H1 (cell line): Measurements from ENCODE around the gene XAGE5. TPM values are rescaled to one million over a fixed set of nuclear protein-coding genes. Genes with fewer than 3 reads are reported as not detected.

ENCODE experiments used
- CTCF ChIA-PET: fragments of 300-600 bp; sonication (Branson Sonifier 250); formaldehyde crosslinking; loops from one replicate; lab custom pipeline; 2021; ENCODE audit not compliant: partially characterized antibody; lab: Charles Lee
- POLR2A ChIA-PET: fragments of 300-600 bp; sonication (Branson Sonifier 250); formaldehyde crosslinking; loops from one replicate; lab custom pipeline; 2021; ENCODE audit warnings: inconsistent platforms; ENCODE audit not compliant: partially characterized antibody; lab: Charles Lee
- DNase-seq, 2 experiments: peaks; one replicate each; pipeline versions ENCODE4 v3.0.0 to v3.0.0-alpha.2; 2010 to 2022; ENCODE audit warnings: low spot score in 2 of 2, low read depth in 1 of 2, mixed read lengths in 1 of 2
- FAIRE-seq: peaks from 2 replicates; lab custom pipeline; 2011; peaks lifted over from hg19 to GRCh38; lab: Jason Lieb, UNC
- H2AFZ ChIP-seq: 2 replicates; pipeline ENCODE4 v1.8.1; 2012; ENCODE audit warnings: low read length, inconsistent platforms
- H2AK5ac ChIP-seq: 2 replicates; pipeline ENCODE4 v1.6.1; 2013; ENCODE audit warnings: low read depth, low read length
- H2BK120ac ChIP-seq: replicated peaks from 2 replicates; pipeline ENCODE3; 2013; ENCODE audit warnings: low read depth, low read length, inconsistent platforms
- H2BK12ac ChIP-seq: 2 replicates; pipeline ENCODE4 v1.6.1; 2013; ENCODE audit warnings: low read depth, low read length
- H2BK15ac ChIP-seq: 2 replicates; pipeline ENCODE4 v1.6.1; 2013; ENCODE audit warnings: low read length
- H2BK20ac ChIP-seq: 2 replicates; pipeline ENCODE4 v1.6.1; 2013; ENCODE audit warnings: low read length
- H2BK5ac ChIP-seq: 2 replicates; pipeline ENCODE4 v1.6.1; 2013; ENCODE audit warnings: low read depth, low read length
- H3K14ac ChIP-seq: 2 replicates; pipeline ENCODE4 v1.6.1; 2013; ENCODE audit warnings: inconsistent platforms; ENCODE audit not compliant: insufficient read length
- H3K18ac ChIP-seq: 2 replicates; pipeline ENCODE4 v1.6.1; 2013; ENCODE audit warnings: low read length; ENCODE audit errors: extremely low read depth
- H3K23ac ChIP-seq: 2 replicates; pipeline ENCODE4 v1.6.1; 2013; ENCODE audit warnings: inconsistent platforms; ENCODE audit not compliant: insufficient read length
- H3K23me2 ChIP-seq: 2 replicates; pipeline ENCODE4 v1.6.1; 2013; ENCODE audit warnings: low read depth, low read length
- H3K27ac ChIP-seq: 2 replicates; pipeline ENCODE4 v1.6.1; 2011; ENCODE audit warnings: low read depth, low read length, inconsistent platforms
- H3K27me3 ChIP-seq, 4 experiments: replicated peaks in 1 of 4; 1 replicate in 1 of 4; 2 replicates in 3 of 4; pipeline versions ENCODE4 v1.6.1 to v1.8.1; 2011 to 2013; ENCODE audit warnings: low read length in 3 of 4, mild to moderate bottlenecking in 3 of 4, inconsistent platforms in 2 of 4, mixed read lengths in 2 of 4, moderate library complexity in 1 of 4; ENCODE audit not compliant: control insufficient read depth in 3 of 4, insufficient read depth in 3 of 4; ENCODE audit errors: extremely low read depth in 1 of 4
- H3K36me3 ChIP-seq, 4 experiments: 2 replicates each; pipeline versions ENCODE4 v1.6.1 to v1.8.1; 2011 to 2013; ENCODE audit warnings: mild to moderate bottlenecking in 4 of 4, low read length in 3 of 4, moderate library complexity in 2 of 4, control low read depth in 1 of 4, inconsistent platforms in 1 of 4; ENCODE audit not compliant: insufficient read depth in 4 of 4, control insufficient read depth in 2 of 4
- H3K4ac ChIP-seq: replicated peaks from 2 replicates; pipeline ENCODE3; 2013; ENCODE audit warnings: low read length, low read depth, mixed read lengths, inconsistent platforms; ENCODE audit not compliant: insufficient read length
- H3K4me1 ChIP-seq, 4 experiments: replicated peaks in 1 of 4; 1 replicate in 1 of 4; 2 replicates in 3 of 4; pipeline versions ENCODE4 v1.6.1 to v1.8.1; 2011 to 2013; ENCODE audit warnings: low read length in 3 of 4, inconsistent platforms in 2 of 4, mixed read lengths in 1 of 4; ENCODE audit not compliant: insufficient read depth in 4 of 4, control insufficient read depth in 3 of 4
- H3K4me2 ChIP-seq, 2 experiments: 2 replicates each; pipeline versions ENCODE4 v1.6.1 to v1.8.1; 2011 to 2013; ENCODE audit warnings: low read depth in 2 of 2, low read length in 2 of 2, control low read depth in 1 of 2, inconsistent platforms in 1 of 2, mild to moderate bottlenecking in 1 of 2; ENCODE audit not compliant: insufficient read depth in 1 of 2
- H3K4me3 ChIP-seq, 4 experiments: fragments of 200-600, 300-600 bp in 1 of 4; sonication (generic), shearing (Covaris generic), sonication (Bioruptor Twin) in 1 of 4; 2 replicates each; pipeline versions ENCODE4 v1.5.1 to v1.8.1; 2011 to 2016; ENCODE audit warnings: low read length in 4 of 4, low read depth in 3 of 4, control low read depth in 2 of 4, inconsistent platforms in 2 of 4, mild to moderate bottlenecking in 2 of 4, mixed read lengths in 1 of 4, moderate library complexity in 1 of 4; ENCODE audit not compliant: insufficient read depth in 2 of 4; ENCODE audit errors: extremely low read depth in 1 of 4
- H3K56ac ChIP-seq: replicated peaks from 2 replicates; pipeline ENCODE3; 2013; ENCODE audit warnings: low read depth, mild to moderate bottlenecking, mixed read lengths, low read length, inconsistent platforms; ENCODE audit not compliant: insufficient read length
- H3K79me1 ChIP-seq: 2 replicates; pipeline ENCODE4 v1.6.1; 2013; ENCODE audit warnings: low read depth, low read length, control low read depth
- H3K79me2 ChIP-seq, 2 experiments: 2 replicates each; pipeline versions ENCODE4 v1.6.1 to v1.8.1; 2012 to 2013; ENCODE audit warnings: low read length in 2 of 2, mild to moderate bottlenecking in 2 of 2, inconsistent platforms in 1 of 2; ENCODE audit not compliant: insufficient read depth in 2 of 2, control insufficient read depth in 1 of 2
- H3K9ac ChIP-seq, 4 experiments: replicated peaks in 1 of 4; 1 replicate in 1 of 4; 2 replicates in 3 of 4; pipeline versions ENCODE4 v1.6.1 to v1.8.1; 2011 to 2013; ENCODE audit warnings: low read depth in 3 of 4, low read length in 3 of 4, control low read depth in 2 of 4, mild to moderate bottlenecking in 2 of 4, moderate library complexity in 2 of 4, inconsistent platforms in 1 of 4; ENCODE audit errors: extremely low read depth in 1 of 4
- H3K9me3 ChIP-seq, 2 experiments: 2 replicates each; pipeline versions ENCODE4 v1.6.1 to v1.8.1; 2012 to 2013; ENCODE audit warnings: mild to moderate bottlenecking in 2 of 2, moderate library complexity in 2 of 2, control low read depth in 1 of 2, inconsistent platforms in 1 of 2, low read depth in 1 of 2, low read length in 1 of 2, mixed read lengths in 1 of 2; ENCODE audit not compliant: insufficient read depth in 2 of 2
- H4K20me1 ChIP-seq, 2 experiments: replicated peaks in 1 of 2; 2 replicates each; pipeline versions ENCODE3 to v1.8.1; 2011 to 2013; ENCODE audit warnings: inconsistent platforms in 2 of 2, low read length in 2 of 2, mild to moderate bottlenecking in 1 of 2; ENCODE audit not compliant: insufficient read depth in 2 of 2, control insufficient read depth in 1 of 2
- H4K5ac ChIP-seq: 2 replicates; pipeline ENCODE4 v1.6.1; 2013; ENCODE audit warnings: low read length, low read depth, mixed read lengths, inconsistent platforms; ENCODE audit not compliant: insufficient read length
- H4K8ac ChIP-seq: 2 replicates; pipeline ENCODE4 v1.8.0; 2013; ENCODE audit warnings: mild to moderate bottlenecking, moderate library complexity, low read length, inconsistent platforms; ENCODE audit not compliant: insufficient read depth; ENCODE audit errors: extremely low read depth
- H4K91ac ChIP-seq: replicated peaks from 2 replicates; pipeline ENCODE3; 2013; ENCODE audit warnings: low read length, mixed read lengths, inconsistent platforms; ENCODE audit not compliant: insufficient read length
- ASH2L ChIP-seq: fragments of 200-600, 300-600 bp; sonication (generic); IDR thresholded peaks from one replicate; pipeline ENCODE4 v1.7.1; 2017; ENCODE audit warnings: low read length
- BACH1 ChIP-seq: IDR thresholded peaks from 2 replicates; pipeline ENCODE4 v1.6.1; 2012; ENCODE audit warnings: low read length, improper control_type of control experiment
- CEBPB ChIP-seq: IDR thresholded peaks from 2 replicates; pipeline ENCODE4 v1.6.1; 2012; ENCODE audit warnings: low read depth, low read length
- EP300 ChIP-seq, 2 experiments: IDR thresholded peaks; 1 replicate in 1 of 2; 2 replicates in 1 of 2; pipeline ENCODE4 v1.6.1; 2011 to 2012; ENCODE audit warnings: low read depth in 2 of 2, low read length in 2 of 2, mild to moderate bottlenecking in 2 of 2, borderline replicate concordance in 1 of 2, inconsistent platforms in 1 of 2, moderate library complexity in 1 of 2
- HDAC2 ChIP-seq, 2 experiments: fragments of 300-600 bp in 1 of 2; sonication (generic) in 1 of 2; IDR thresholded peaks; 2 replicates each; pipeline ENCODE4 v1.6.1; 2011 to 2012; ENCODE audit warnings: low read depth in 2 of 2, low read length in 2 of 2, mild to moderate bottlenecking in 2 of 2, moderate library complexity in 2 of 2, borderline replicate concordance in 1 of 2, inconsistent platforms in 1 of 2
- KDM4A ChIP-seq: IDR thresholded peaks from one replicate; pipeline ENCODE4 v1.7.1; 2012; ENCODE audit warnings: low read depth, mild to moderate bottlenecking, moderate library complexity, low read length, inconsistent platforms; ENCODE audit not compliant: severe bottlenecking
- RXRA ChIP-seq: IDR thresholded peaks from 2 replicates; pipeline ENCODE4 v1.6.1; 2011; ENCODE audit warnings: low read depth, mild to moderate bottlenecking, low read length, moderate library complexity; ENCODE audit not compliant: insufficient read depth
- TEAD4 ChIP-seq: IDR thresholded peaks from 2 replicates; pipeline ENCODE4 v1.6.1; 2012; ENCODE audit warnings: low read depth, low read length, inconsistent platforms, mixed read lengths
- WGBS, 2 experiments: shearing (Covaris generic) in 1 of 2; methylation state at CpG; one replicate each; pipeline versions ENCODE4 v1.1.6 to v1.1.7; 2013 to 2015; ENCODE audit warnings: low lambda C conversion rate in 2 of 2, mixed read lengths in 2 of 2, inconsistent platforms in 1 of 2, low coverage in 1 of 2, missing lambda C conversion rate in 1 of 2; ENCODE audit not compliant: insufficient replicate concordance in 2 of 2, insufficient coverage in 1 of 2, insufficient read length in 1 of 2; ENCODE audit errors: extremely low coverage in 1 of 2, missing lambda C conversion rate in 1 of 2; 5-methylcytosine and 5-hydroxymethylcytosine counted together
- polyA plus RNA-seq, 7 experiments: library from polyadenylated mRNA; depleted of rRNA in 3 of 7; stranded (reverse) in 5 of 7; unstranded in 2 of 7; fragments of >200 nt in 5 of 7; fragments of 200-250 nt in 2 of 7; gene quantifications; 1 replicate in 5 of 7; 2 replicates in 1 of 7; 4 replicates in 1 of 7; pipeline versions ENCODE4 v1.2.1 to v1.2.3, GENCODE V29; 2011 to 2013; ENCODE audit warnings: missing spikeins in 2 of 7, mixed read lengths in 2 of 7
- total RNA-seq: library from RNA; stranded (reverse); fragmentation: NEBNext Ultra II Directional; extraction: Animal tissue kit (Norgen Biotek cat#: 25700); gene quantifications from 2 replicates; pipeline ENCODE4 v1.2.1, GENCODE V29; 2021

XAGE5 gene
- total and polyA plus RNA-seq, 2 of the 8 experiments (the other 6 are each of a cell fraction or from before 2014, with no cell fraction given): not detected

GRCh38 chrX:52819788-52820187 lies 8.7 kb downstream of the XAGE5 start:
- ChIA-PET POLR2A (no interaction called here), CTCF (no interaction called here)
- Histone ChIP-seq H2BK20ac (no peak overlapping the region), H3K23me2 (no peaks in the 10 kb centered on the region), H3K9ac (no peak overlapping the region), H3K4me1 (no peaks in the 10 kb centered on the region), H2AFZ (no peak overlapping the region), H3K4ac (no peak overlapping the region), H2BK12ac (no peak overlapping the region), H3K9me3 (peaks cover 0 to 16% of the 10 kb centered on the region in 2 experiments; a peak in 1 of 4 replicates), H4K5ac (no peak overlapping the region), H3K4me2 (no peak overlapping the region), H3K56ac (no peak overlapping the region), H2BK5ac (no peak overlapping the region), H3K79me1 (no peaks in the 10 kb centered on the region), H2BK15ac (no peak overlapping the region), H3K36me3 (no peaks in the 10 kb centered on the region), H3K27me3 (no peaks in the 10 kb centered on the region), H3K14ac (no peak overlapping the region), H4K91ac (no peak overlapping the region), H4K20me1 (no peaks in the 10 kb centered on the region), H3K27ac (no peak overlapping the region), H4K8ac (no peak overlapping the region), H3K23ac (no peak overlapping the region), H3K18ac (no peak overlapping the region), H2BK120ac (no peak overlapping the region), H2AK5ac (no peak overlapping the region), H3K79me2 (no peaks in the 10 kb centered on the region), H3K4me3 (no peak overlapping the region)
- FAIRE-seq (no peak), DNase-seq (no peak)
- WGBS, 2 experiments: 71% methylated on average over 4 of the region's 4 CpGs; no CpG with 5 or more reads in 1 of the 2 experiments
- TF ChIP-seq EP300 (IDR thresholded peaks at IDR 0.05; ENCODE audit: borderline replicate concordance in 1 of 2, low read depth in 2 of 2, low read length in 2 of 2) (no peak), ASH2L (no peak), TEAD4 (no peak), HDAC2 (IDR thresholded peaks at IDR 0.05; ENCODE audit: borderline replicate concordance in 1 of 2, low read depth in 2 of 2, low read length in 2 of 2) (no peak), BACH1 (no peak), CEBPB (no peak), RXRA (no peak), KDM4A (no peak)
